ENCODE data around the gene DHX16.
A peak's percentile ranks its signal among the peaks of the same experiment; 100 is the strongest.

Gene DHX16

DNA sequence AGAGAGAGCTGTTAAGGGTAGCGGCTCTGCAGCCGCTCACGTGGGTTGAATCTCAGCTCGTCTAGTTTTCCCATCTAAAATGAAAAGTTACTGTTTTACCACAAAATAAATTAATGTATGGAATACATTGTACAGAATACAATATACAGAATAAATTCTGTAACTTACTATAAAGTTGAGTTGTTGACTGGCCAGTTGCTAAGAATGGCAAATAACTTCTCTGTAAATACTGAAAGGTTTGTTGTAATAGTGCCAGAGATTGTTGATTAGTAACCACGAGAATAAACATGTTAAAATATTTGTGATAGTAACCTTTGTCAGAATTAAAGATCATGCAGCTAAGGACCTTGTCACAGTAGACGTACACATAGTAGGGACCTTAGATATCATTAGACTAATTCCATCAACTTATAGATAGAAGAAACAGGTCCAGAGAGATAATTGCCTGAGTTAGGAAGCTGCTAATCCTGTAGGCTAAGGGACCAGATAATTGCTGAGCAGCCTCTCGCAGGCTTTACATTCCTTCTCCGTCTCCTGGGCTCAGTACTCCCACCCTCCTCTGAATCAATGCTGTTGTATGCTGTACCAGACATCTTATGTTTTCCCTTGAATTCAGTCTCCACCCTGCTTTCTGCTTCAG, 18.5 kb upstream of the DHX16 start:
- DNase-seq, result no peak

GRCh38 chr6:30690403-30691207, 17.8 kb upstream of the DHX16 start, which contains the start of gene NRM:
Gene NRM (minus strand): TSS chr6:30690984. CDS start chr6:30690974, 10 bp downstream.
- DNase-seq, result peak; percentile 66

DNA sequence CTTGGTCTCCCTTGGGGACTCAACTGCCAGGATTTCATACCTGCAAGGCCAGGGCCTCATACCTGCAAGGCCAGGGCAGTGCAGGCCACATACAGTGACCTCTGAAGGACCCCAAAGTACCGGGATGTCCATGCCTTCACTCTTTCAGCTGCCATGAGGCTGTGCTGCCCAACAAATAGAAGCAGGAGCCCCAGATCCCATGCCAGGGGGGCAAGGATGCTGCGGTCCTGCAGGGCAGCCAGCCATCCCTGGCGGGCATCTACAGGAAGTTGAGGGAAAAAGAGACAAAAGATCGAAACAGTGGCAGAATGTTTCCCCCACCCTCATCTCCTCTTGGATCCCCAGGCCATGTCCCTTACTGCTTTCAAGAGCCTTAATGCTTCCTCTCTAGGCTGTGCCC, 17.2 kb upstream of the DHX16 start:
- DNase-seq, result no peak

- DNase-seq, result no peak
Measured at GRCh38 chr6:30689022-30689865, 16.4 kb upstream of the DHX16 start.

DNA sequence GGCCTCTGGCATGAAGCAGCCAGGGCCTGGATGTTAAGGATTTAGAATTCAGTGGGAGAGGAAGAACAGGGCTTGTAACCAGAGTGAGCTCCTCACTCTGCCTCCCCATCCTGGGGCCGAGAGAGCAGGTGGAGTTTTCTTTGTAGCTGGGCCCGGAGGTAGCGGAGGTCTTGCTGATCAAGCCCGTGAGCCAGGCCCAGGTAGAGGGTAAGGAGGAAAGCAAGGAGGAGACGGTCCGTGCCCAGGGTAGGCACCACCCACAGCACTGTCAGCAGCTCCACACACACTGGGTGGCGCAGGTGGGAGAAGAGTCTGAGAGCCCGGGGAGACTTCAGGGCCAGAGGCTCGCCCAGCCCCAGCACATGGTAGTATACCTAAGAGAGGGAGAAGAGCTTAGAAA, 15.8 kb upstream of the DHX16 start:
- DNase-seq, result no peak

GRCh38 chr6:30687659-30688431, 15.0 kb upstream of the DHX16 start:
- DNase-seq, result no peak

- peak; percentile 81 for DNase-seq
Measured at GRCh38 chr6:30686908-30687658, 14.3 kb upstream of the DHX16 start.

DNA sequence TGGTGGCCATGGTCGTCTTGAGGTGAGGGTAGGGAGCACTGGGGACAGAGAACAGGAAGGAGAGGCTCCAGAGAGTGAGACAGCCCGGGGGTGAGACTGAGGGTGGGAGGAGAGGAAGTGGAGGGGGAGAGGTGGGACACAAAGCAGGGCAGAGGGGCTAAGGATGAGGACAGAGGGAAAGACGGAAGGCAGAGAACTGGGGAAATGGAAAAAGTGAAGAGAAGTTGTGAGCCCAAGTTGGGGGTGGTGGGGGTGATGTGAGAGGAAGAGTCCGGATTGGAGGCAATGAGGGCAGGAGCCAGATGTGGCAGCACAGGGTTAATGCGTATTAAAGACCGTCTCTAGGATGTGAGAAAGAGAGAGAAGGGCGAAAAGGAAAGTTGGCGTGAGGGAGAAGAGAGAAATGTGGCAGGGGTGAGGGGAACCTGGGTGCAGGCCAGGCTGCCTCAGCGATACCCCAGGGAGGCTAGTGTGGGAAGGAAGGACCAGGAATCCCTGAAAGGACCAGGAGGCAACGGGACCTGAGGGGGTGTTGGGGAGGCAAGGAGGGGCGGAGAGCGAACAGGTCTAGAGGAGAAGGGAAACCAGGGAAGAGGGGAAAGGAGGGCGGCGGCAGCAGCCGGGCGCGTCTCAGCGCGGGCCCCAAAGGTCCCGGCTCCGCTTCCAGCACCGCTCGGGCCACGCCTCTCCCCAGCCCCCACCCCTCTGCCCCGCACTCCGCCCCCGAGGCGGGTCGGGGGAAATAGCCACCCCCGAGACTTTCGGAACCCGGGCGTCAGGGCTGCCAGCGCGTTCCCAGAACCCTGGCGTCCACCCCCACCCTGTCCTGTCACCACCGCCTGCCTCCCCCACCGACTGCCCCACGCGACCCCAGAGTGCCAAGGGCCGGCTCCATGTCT, 13.5 kb upstream of the DHX16 start, which contains the start of gene PPP1R18:
Gene PPP1R18 (minus strand): TSS at position 637 of the 899 bp plus-strand sequence. CDS start 627 bp downstream, at position 10.
- peak; percentile 82 for DNase-seq

DNA sequence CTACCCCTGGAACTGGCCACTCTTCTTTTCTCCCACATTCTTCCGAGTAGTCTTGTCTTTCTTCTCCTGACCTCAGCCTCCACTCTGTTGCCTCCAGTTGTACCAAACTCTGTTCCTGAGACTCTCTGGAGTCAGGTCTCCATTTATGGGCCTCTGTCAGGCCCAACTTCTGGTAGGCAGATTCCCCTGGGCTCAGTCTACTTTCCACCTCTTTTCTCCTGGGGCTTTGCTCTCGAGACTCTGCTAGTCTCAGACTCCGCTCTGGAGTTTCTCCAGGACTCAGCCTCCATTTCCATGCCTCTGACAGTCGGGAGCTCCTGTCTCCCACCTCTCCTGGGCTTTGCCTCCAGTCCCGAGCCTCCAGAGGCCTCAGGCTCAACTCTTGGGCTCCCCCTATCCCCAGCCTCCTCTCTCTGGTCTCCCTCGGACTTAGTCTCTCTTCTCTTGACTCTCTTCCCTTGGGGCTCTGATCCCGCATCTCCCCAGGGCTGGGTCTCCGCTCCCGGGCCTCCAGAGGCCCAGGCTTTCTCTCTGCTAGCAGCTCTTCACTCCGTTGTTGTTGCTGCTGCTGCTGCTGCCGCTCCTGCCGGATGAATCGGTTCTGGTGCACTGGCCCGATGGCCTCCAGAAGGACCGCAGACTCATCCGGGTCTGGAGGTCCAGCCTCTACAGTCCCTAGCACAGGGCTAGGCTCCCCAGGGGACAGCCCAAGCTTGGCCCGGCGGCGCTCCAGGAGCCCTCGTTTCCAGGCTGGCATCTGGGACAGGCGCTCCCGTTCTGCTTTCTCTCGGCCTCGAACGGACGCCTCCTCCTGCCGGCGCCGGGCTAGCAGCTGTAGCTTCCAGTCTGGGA, 12.6 kb upstream of the DHX16 start:
- DNase-seq, result peak; percentile 34

- peak; percentile 64 for DNase-seq
Measured at GRCh38 chr6:30684386-30685156, 11.8 kb upstream of the DHX16 start.

GRCh38 chr6:30683980-30684338, 11.2 kb upstream of the DHX16 start:
- no peak for DNase-seq

- DNase-seq, result no peak
Measured at GRCh38 chr6:30683183-30683979, 10.6 kb upstream of the DHX16 start.

DNA sequence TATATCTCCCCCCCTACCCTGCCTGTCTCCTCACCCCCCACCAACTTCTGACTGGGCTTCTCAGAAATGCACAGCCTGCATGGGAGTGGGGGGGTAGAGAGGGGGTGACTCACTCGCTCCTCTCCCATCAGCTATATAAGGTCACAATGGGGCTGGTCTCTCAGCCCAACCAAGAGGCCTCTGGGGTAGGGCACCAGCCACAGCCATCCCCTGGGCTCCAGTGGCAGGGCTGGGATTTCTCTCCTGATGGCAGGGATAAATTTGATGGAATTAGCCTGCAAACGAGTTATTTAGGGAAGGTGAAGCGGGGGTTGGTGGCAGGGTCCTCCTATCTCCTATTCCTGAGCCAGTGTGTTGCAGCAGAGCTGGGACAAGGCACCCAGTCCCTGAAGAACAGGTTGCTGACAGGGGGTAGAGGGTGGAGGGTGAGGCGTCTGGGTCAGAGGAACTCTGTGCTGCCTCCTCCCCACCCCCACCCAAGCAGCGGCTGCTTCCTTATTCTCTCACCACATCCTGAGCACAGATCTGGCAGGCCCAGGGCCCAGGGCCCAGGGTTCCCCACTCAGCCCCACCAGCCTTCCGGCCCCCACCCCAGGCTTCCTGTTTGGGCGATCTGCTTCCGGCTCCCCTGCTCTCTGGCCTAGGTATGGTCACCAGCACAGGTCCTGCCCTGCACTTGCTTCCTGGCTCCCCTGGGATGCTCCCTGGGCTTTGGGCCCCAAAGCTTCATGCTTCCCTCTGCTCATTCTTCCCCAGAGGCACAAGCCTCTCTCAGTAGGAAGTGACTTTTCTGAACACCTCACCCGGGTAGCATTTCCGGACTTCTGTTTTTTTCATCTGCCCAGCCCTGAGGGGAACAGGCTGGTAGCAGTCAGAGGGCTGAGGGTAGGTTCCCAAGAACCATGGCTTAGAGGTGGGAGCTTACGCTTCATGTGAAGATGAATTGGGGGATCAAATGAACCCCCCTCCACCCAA, 9.6 kb upstream of the DHX16 start:
- peak; percentile 90 for DNase-seq

DNA sequence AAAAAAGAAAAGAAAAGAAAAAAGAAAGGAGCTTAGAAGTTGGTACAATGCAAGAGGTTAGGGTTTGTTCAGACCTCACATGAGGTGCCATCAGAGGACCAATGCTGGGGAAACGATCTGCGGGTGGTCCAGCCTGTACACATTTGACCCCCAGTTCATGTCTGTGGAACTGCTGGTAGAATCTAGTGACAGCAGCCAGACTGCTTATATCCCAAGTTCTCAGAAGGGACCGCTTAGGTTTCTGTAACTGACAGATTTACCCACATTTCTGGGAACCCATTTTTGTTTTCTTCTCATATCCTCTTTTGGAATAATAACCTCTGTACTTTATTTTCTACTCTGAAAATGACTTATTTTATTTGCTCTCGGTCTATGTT, 8.9 kb upstream of the DHX16 start:
- DNase-seq, result no peak

GRCh38 chr6:30679765-30680535, 7.1 kb upstream of the DHX16 start:
- no peak for DNase-seq
